HCT116 (cell line): Measurements from ENCODE around the gene SORL1-AS1.

Experiments used
- EZH2 ChIP-seq: fragments of 200-600 bp; sonication (generic); IDR thresholded peaks from 2 replicates; pipeline ENCODE4 v1.6.1; 2017; ENCODE audit warnings: antibody characterized with exemption, mixed run types
- EZH2phosphoT487 ChIP-seq: fragments of 200-600 bp; IDR thresholded peaks from 2 replicates; pipeline ENCODE4 v1.6.1; 2018; ENCODE audit warnings: antibody characterized with exemption, borderline replicate concordance
- POLR2A ChIP-seq: IDR thresholded peaks from 2 replicates; pipeline ENCODE4 v1.7.0; 2011; ENCODE audit warnings: borderline replicate concordance; ENCODE audit not compliant: insufficient read depth, insufficient read length; ENCODE audit errors: extremely low read depth
- POLR2AphosphoS5 ChIP-seq: IDR thresholded peaks from 2 replicates; pipeline ENCODE4 v1.6.1; 2011; ENCODE audit warnings: mild to moderate bottlenecking, low read depth, low read length, moderate library complexity
- RAD21 ChIP-seq: IDR thresholded peaks from 2 replicates; pipeline ENCODE4 v1.6.1; 2012; ENCODE audit warnings: low read depth, mild to moderate bottlenecking
- TCF7L2 ChIP-seq: IDR thresholded peaks from 2 replicates; pipeline ENCODE4 v1.7.0; 2011; ENCODE audit warnings: borderline replicate concordance, inconsistent platforms; ENCODE audit not compliant: insufficient read depth, insufficient read length; ENCODE audit errors: extremely low read depth
- YY1 ChIP-seq: IDR thresholded peaks from 2 replicates; pipeline ENCODE4 v1.6.1; 2011; ENCODE audit warnings: low read length, low read depth, moderate library complexity, mild to moderate bottlenecking; ENCODE audit not compliant: insufficient replicate concordance; ENCODE audit errors: extremely low read depth
- TF ChIP-seq, protein P1 (sequence below), 3 experiments: fragments of 200-600 bp in 1 of 3; sonication (generic) in 1 of 3; IDR thresholded peaks in 2 of 3; conservative IDR thresholded peaks in 1 of 3; 2 replicates each; pipeline ENCODE4 v1.5.1; 2012 to 2017; ENCODE audit warnings: low read depth in 2 of 3, low read length in 2 of 3, antibody characterized with exemption in 1 of 3, borderline replicate concordance in 1 of 3, control low read depth in 1 of 3, mild to moderate bottlenecking in 1 of 3, mixed read lengths in 1 of 3, mixed run types in 1 of 3, moderate library complexity in 1 of 3; ENCODE audit not compliant: insufficient read depth in 1 of 3

- no peak for TF ChIP-seq YY1
- no peak for TF ChIP-seq POLR2AphosphoS5
- no peak for TF ChIP-seq POLR2A
- no peak for TF ChIP-seq EZH2
- TF ChIP-seq TCF7L2: no peak
- no peak for TF ChIP-seq RAD21
- TF ChIP-seq, protein P1, sequence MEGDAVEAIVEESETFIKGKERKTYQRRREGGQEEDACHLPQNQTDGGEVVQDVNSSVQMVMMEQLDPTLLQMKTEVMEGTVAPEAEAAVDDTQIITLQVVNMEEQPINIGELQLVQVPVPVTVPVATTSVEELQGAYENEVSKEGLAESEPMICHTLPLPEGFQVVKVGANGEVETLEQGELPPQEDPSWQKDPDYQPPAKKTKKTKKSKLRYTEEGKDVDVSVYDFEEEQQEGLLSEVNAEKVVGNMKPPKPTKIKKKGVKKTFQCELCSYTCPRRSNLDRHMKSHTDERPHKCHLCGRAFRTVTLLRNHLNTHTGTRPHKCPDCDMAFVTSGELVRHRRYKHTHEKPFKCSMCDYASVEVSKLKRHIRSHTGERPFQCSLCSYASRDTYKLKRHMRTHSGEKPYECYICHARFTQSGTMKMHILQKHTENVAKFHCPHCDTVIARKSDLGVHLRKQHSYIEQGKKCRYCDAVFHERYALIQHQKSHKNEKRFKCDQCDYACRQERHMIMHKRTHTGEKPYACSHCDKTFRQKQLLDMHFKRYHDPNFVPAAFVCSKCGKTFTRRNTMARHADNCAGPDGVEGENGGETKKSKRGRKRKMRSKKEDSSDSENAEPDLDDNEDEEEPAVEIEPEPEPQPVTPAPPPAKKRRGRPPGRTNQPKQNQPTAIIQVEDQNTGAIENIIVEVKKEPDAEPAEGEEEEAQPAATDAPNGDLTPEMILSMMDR (IDR thresholded peaks at IDR 0.05 in 2 of 3, conservative IDR thresholded peaks at IDR 0.05 in 1 of 3; ENCODE audit: borderline replicate concordance in 1 of 3, insufficient read depth in 1 of 3, low read depth in 2 of 3, low read length in 2 of 3): no peak
- no peak for TF ChIP-seq EZH2phosphoT487
Observed at GRCh38 chr11:121431820-121432526, 20.8 kb downstream of the SORL1-AS1 start.
